ENCODE results near the gene HYAL2. TPM values are rescaled to one million over a fixed set of nuclear protein-coding genes. Genes with fewer than 3 reads are reported as not detected.

The HYAL2 gene
- total RNA-seq, 1 experiment from 2014 or later: 30.1 TPM

DNA sequence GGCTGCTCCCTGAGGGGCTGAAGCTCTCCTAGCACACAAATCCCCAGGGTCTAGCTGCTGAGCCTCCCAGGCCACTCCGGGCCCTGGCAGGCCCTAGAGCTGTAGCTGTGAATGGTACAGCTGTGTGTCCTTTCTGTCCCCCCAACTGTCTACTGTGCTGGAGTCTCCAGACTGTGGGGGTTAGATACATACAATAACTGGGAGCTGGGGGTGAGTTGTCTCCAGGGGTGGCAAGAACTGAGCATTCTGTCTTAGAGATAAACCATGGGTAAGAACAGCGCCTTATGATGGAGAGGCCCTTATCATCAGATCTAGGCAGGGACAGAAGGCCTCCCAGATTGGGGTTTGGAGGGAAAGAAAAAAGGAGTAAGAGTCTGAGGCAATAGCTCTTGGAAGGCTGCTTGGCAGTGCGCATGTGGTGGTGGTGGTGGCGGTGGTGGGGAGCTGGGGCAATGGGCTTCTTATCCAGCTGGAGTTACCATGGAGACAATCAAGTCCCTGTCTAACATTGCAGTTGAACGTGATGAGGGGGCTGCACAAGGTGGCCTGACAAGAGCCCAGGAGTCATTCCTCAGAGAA is 31.7 kb upstream of the HYAL2 start:
- no TSS peak for BruUV-seq (replicated peaks)
- no peaks in the 10 kb centered on the region for H3K9me3 Mint-ChIP-seq (ENCODE audit: unreplicated experiment)
- H3K27ac Mint-ChIP-seq (ENCODE audit: unreplicated experiment): no peak overlapping the region
- intact Hi-C loops (cut with micrococcal nuclease; ENCODE audit: unreplicated experiment): loop anchor here (5.0 kb wide), 1 partner anchor 258 kb away; the partner anchor contains the start of gene CISH
- ChIA-PET CTCF (interaction anchor here (1.0 kb wide), 1 partner anchor 17 kb away, joined by 3 read pairs; no protein-coding TSS in a partner anchor), POLR2A (interaction anchor here (0.6 kb wide), 1 partner anchor 198 kb away, joined by 3 read pairs; no protein-coding TSS in a partner anchor)
- Histone ChIP-seq H3K36me3 (ENCODE audit: control insufficient read depth, insufficient read depth, low read length) (peaks cover 1% of the 10 kb centered on the region; the same call in 1 of the 2 replicates), H3K27me3 (replicated peaks; ENCODE audit: control insufficient read depth, insufficient read depth, low read length) (no peaks in the 10 kb centered on the region), H3K4me1 (peaks cover 25% of the 10 kb centered on the region), H3K9me3 (no peaks in the 10 kb centered on the region), H3K4me3 (ENCODE audit: low read depth, low read length) (no peak overlapping the region)
- no peak for DNase-seq
- no peaks in the 10 kb centered on the region for H3K27me3 Mint-ChIP-seq (ENCODE audit: insufficient read depth, unreplicated experiment)
- peaks cover 11% of the 10 kb centered on the region for H3K4me1 Mint-ChIP-seq (ENCODE audit: low read depth, unreplicated experiment)
- no peak overlapping the region for H3K4me3 Mint-ChIP-seq (ENCODE audit: unreplicated experiment)
- H3K36me3 Mint-ChIP-seq (ENCODE audit: insufficient read depth, unreplicated experiment): peaks cover 44% of the 10 kb centered on the region
- no peak for TF ChIP-seq CTCF (IDR thresholded peaks at IDR 0.05; ENCODE audit: insufficient read depth in 1 of 2, low read depth in 1 of 2, low read length in 1 of 2, severe bottlenecking in 1 of 2, unreplicated experiment in 1 of 2)

- CTCF ChIA-PET: interaction anchor here (0.5 to 1.0 kb wide), 4 partner anchors 16 to 258 kb away, joined by 3 to 10 read pairs (median 3); no protein-coding TSS in a partner anchor
- Histone ChIP-seq H3K27me3 (replicated peaks; ENCODE audit: control insufficient read depth, insufficient read depth, low read length) (no peaks in the 10 kb centered on the region), H3K9me3 (no peaks in the 10 kb centered on the region), H3K4me3 (ENCODE audit: low read depth, low read length) (no peak overlapping the region), H3K36me3 (ENCODE audit: control insufficient read depth, insufficient read depth, low read length) (peaks cover 4% of the 10 kb centered on the region; the same call in 1 of the 2 replicates), H3K4me1 (peaks cover 21% of the 10 kb centered on the region)
- POLR2A ChIA-PET: no interaction called here
- Mint-ChIP-seq H3K4me1 (ENCODE audit: low read depth, unreplicated experiment) (peaks cover 8% of the 10 kb centered on the region), H3K27me3 (ENCODE audit: insufficient read depth, unreplicated experiment) (no peaks in the 10 kb centered on the region), H3K9me3 (ENCODE audit: unreplicated experiment) (no peaks in the 10 kb centered on the region), H3K27ac (ENCODE audit: unreplicated experiment) (no peak overlapping the region), H3K4me3 (ENCODE audit: unreplicated experiment) (no peak overlapping the region), H3K36me3 (ENCODE audit: insufficient read depth, unreplicated experiment) (peaks cover 39% of the 10 kb centered on the region)
- DNase-seq: no peak
- no TSS peak for BruUV-seq (replicated peaks)
- no peak for TF ChIP-seq CTCF (IDR thresholded peaks at IDR 0.05; ENCODE audit: insufficient read depth in 1 of 2, low read depth in 1 of 2, low read length in 1 of 2, severe bottlenecking in 1 of 2, unreplicated experiment in 1 of 2)
- intact Hi-C loops (cut with micrococcal nuclease; ENCODE audit: unreplicated experiment): loop anchor here (5.0 kb wide), 1 partner anchor 259 kb away; the partner anchor contains the start of gene CISH
Observed at GRCh38 chr3:50353245-50354004, 30.9 kb upstream of the HYAL2 start.

DNA sequence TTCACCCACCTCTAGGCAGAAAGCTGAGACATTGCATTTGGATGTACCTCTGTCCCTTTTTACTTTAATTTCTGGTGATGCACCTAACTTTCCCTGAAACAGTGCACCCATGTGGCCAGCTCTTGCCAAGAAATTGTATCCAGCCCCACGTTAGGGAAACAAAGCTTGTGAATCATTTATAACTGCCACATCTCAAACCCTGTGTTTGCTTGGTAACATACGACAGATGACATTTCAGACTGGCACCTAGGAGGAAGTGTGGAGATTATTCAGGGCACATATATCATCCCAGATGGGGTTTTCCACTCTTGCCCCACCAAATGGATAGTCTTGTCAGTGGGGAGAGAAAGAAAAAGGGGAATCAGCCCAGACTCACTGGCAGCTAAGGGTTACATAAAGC is 30.2 kb upstream of the HYAL2 start:
- H3K4me3 Mint-ChIP-seq (ENCODE audit: unreplicated experiment): no peak overlapping the region
- peaks cover 4% of the 10 kb centered on the region; the same call in 1 of the 2 replicates for H3K36me3 ChIP-seq (ENCODE audit: control insufficient read depth, insufficient read depth, low read length)
- H3K27ac Mint-ChIP-seq (ENCODE audit: unreplicated experiment): no peak overlapping the region
- intact Hi-C loops (cut with micrococcal nuclease; ENCODE audit: unreplicated experiment): loop anchor here (5.0 kb wide), 1 partner anchor 260 kb away; the partner anchor contains the start of gene CISH
- peaks cover 7% of the 10 kb centered on the region for H3K4me1 Mint-ChIP-seq (ENCODE audit: low read depth, unreplicated experiment)
- no peak overlapping the region for H3K4me3 ChIP-seq (ENCODE audit: low read depth, low read length)
- no peaks in the 10 kb centered on the region for H3K9me3 ChIP-seq
- peaks cover 15% of the 10 kb centered on the region for H3K4me1 ChIP-seq
- no peaks in the 10 kb centered on the region for H3K9me3 Mint-ChIP-seq (ENCODE audit: unreplicated experiment)
- TF ChIP-seq CTCF (IDR thresholded peaks at IDR 0.05; ENCODE audit: insufficient read depth in 1 of 2, low read depth in 1 of 2, low read length in 1 of 2, severe bottlenecking in 1 of 2, unreplicated experiment in 1 of 2): peak; percentile 12 to 19
- ChIA-PET CTCF (interaction anchor here (0.7 to 1.0 kb wide), 2 partner anchors 16 to 258 kb away, joined by 3 to 10 read pairs; no protein-coding TSS in a partner anchor), POLR2A (no interaction called here)
- H3K36me3 Mint-ChIP-seq (ENCODE audit: insufficient read depth, unreplicated experiment): peaks cover 34% of the 10 kb centered on the region
- BruUV-seq (replicated peaks): no TSS peak
- no peaks in the 10 kb centered on the region for H3K27me3 Mint-ChIP-seq (ENCODE audit: insufficient read depth, unreplicated experiment)
- no peaks in the 10 kb centered on the region for H3K27me3 ChIP-seq (replicated peaks; ENCODE audit: control insufficient read depth, insufficient read depth, low read length)
- no peak for DNase-seq

Data from Caco-2 (cell line).